Aorta (tissue), 5 donors: Measurements from ENCODE around the gene KAT7. TPM values are rescaled to one million over a fixed set of nuclear protein-coding genes. Genes with fewer than 3 reads are reported as not detected.
A peak's percentile ranks its signal among the peaks of the same experiment; 100 is the strongest.
"Not testable (repeated sequence)": the region's sequence is repeated elsewhere in the genome, so short reads cannot be mapped to it uniquely, and the experiment has no call there.

Experiments
- ATAC-seq: fragments of 200-7000 bp; cut with Tn5 transposase; one replicate; pipeline ENCODE4 v1.9.1; 2022; ENCODE audit warnings: moderate library complexity; ENCODE audit not compliant: low FRiP score
- DNase-seq, 2 donors: peaks; one replicate each; pipeline ENCODE4 v3.0.0-alpha.2; 2020
- H3K27ac ChIP-seq, 2 donors: one replicate each; pipeline ENCODE4 v1.5.1; 2013; ENCODE audit warnings: low read length in 2 of 2, mild to moderate bottlenecking in 2 of 2, moderate library complexity in 2 of 2, control low read depth in 1 of 2, inconsistent platforms in 1 of 2, low read depth in 1 of 2
- H3K27me3 ChIP-seq, 2 donors: one replicate each; pipeline ENCODE4 v1.6.1; 2013; ENCODE audit warnings: control low read depth in 1 of 2, low read length in 1 of 2, mild to moderate bottlenecking in 1 of 2, moderate library complexity in 1 of 2; ENCODE audit not compliant: insufficient read depth in 2 of 2, control insufficient read depth in 1 of 2
- H3K36me3 ChIP-seq, 2 donors: one replicate each; pipeline ENCODE4 v1.6.1; 2013; ENCODE audit warnings: control low read depth in 1 of 2, low read length in 1 of 2, mild to moderate bottlenecking in 1 of 2; ENCODE audit not compliant: insufficient read depth in 2 of 2, control insufficient read depth in 1 of 2
- H3K4me1 ChIP-seq, 2 donors: one replicate each; pipeline ENCODE4 v1.6.1; 2013; ENCODE audit warnings: low read length in 2 of 2, control low read depth in 1 of 2, mild to moderate bottlenecking in 1 of 2, moderate library complexity in 1 of 2; ENCODE audit not compliant: insufficient read depth in 2 of 2, control insufficient read depth in 1 of 2
- H3K4me3 ChIP-seq, 2 donors: one replicate each; pipeline ENCODE4 v1.5.1; 2013; ENCODE audit warnings: low read length in 2 of 2, control low read depth in 1 of 2, mild to moderate bottlenecking in 1 of 2
- H3K9me3 ChIP-seq: one replicate; pipeline ENCODE4 v1.6.1; 2013; ENCODE audit warnings: mild to moderate bottlenecking, low read length; ENCODE audit not compliant: control insufficient read depth
- WGBS, 2 donors: extraction: QIAGEN DNeasy Blood & Tissue Kit; methylation state at CpG; one replicate each; pipeline ENCODE4 v1.1.7; 2013; 5-methylcytosine and 5-hydroxymethylcytosine counted together
- intact Hi-C, 2 donors: fragments of 100-400 bp; cut with DNase I; formaldehyde crosslinking; loops; one replicate each; pipeline versions ENCODE4 v1.14.2 to v1.15.0; 2022
- polyA plus RNA-seq, 2 donors: library from polyadenylated mRNA; stranded (reverse); fragments of 200-250 nt; gene quantifications; one replicate each; pipeline ENCODE4 v1.2.3, GENCODE V29; 2013
- total RNA-seq, 2 donors: library from RNA; stranded (reverse); fragmentation: NEBNext Ultra II Directional; extraction: Animal tissue kit (Norgen Biotek cat#: 25700); gene quantifications; one replicate each; pipeline ENCODE4 v1.2.1, GENCODE V29; 2021
- donor health status: healthy with polysubstance abuse.
- donor health status: Bipolar disorder and iron deficiency.
- donor health status: DM: no; HTN: no; CAD: no.
- donor health status: DM: no; HTN: no; CAD: no.
- donor health status: DM: yes; HTN: yes; CAD: no.

KAT7 gene
- total and polyA plus RNA-seq, 4 donors = 6.1 to 63.9 (median 39.1) TPM

- Histone ChIP-seq H3K9me3 (no peaks in the 10 kb centered on the region), H3K27ac (no peak overlapping the region), H3K36me3 (peaks cover 7 to 15% of the 10 kb centered on the region in 2 donors), H3K4me3 (no peak overlapping the region), H3K4me1 (no peaks in the 10 kb centered on the region), H3K27me3 (no peaks in the 10 kb centered on the region)
- 93 to 96% methylated on average over 2 of the region's 2 CpGs for WGBS, 2 donors
- intact Hi-C loops = no loop called here
- DNase-seq (no peak), ATAC-seq (no peak)
These were observed 35.1 kb downstream of the KAT7 start for GRCh38 chr17:49823614-49824013.

GRCh38 chr17:49825645-49826044, 37.2 kb downstream of the KAT7 start:
- intact Hi-C loops = loop anchor here in 1 of 2 donors (5.0 kb wide), 1 partner anchor 33 kb away; no protein-coding TSS in a partner anchor
- H3K4me1 ChIP-seq = peaks cover 0 to 2% of the 10 kb centered on the region in 2 donors

GRCh38 chr17:49828325-49828724, 39.8 kb downstream of the KAT7 start:
- H3K9me3 ChIP-seq, H3K4me1 ChIP-seq, H3K36me3 ChIP-seq, H3K4me3 ChIP-seq, H3K27me3 ChIP-seq: not testable (repeated sequence)
- WGBS, 2 donors = 7% methylated on average over 2 of the region's 2 CpGs
- ATAC-seq (peak; percentile 79), DNase-seq (peak in 1 of 2 donors; percentile 77)
- intact Hi-C loops = loop anchor here in 1 of 2 donors (5.0 kb wide), 1 partner anchor 36 kb away; no protein-coding TSS in a partner anchor
- peak overlapping the region in 1 of 2 donors; percentile 36 for H3K27ac ChIP-seq

More at GRCh38 chr17:49825645-49826044, 37.2 kb downstream of the KAT7 start:
- WGBS, 2 donors = 84 to 89% methylated on average over 2 of the region's 2 CpGs
- H3K27ac ChIP-seq = no peak overlapping the region
- DNase-seq (no peak), ATAC-seq (no peak)
- H3K9me3 ChIP-seq = no peaks in the 10 kb centered on the region
- peaks cover 7 to 15% of the 10 kb centered on the region in 2 donors for H3K36me3 ChIP-seq
- H3K27me3 ChIP-seq = no peaks in the 10 kb centered on the region
- no peak overlapping the region for H3K4me3 ChIP-seq

GRCh38 chr17:49829026-49829425, 40.5 kb downstream of the KAT7 start:
- H3K4me3 ChIP-seq = no peak overlapping the region
- no peaks in the 10 kb centered on the region for H3K9me3 ChIP-seq
- intact Hi-C loops = loop anchor here in 1 of 2 donors (5.0 kb wide), 1 partner anchor 37 kb away; no protein-coding TSS in a partner anchor
- no peak for DNase-seq
- H3K4me1 ChIP-seq = peaks cover 0 to 4% of the 10 kb centered on the region in 2 donors
- H3K27ac ChIP-seq = no peak overlapping the region
- WGBS, 2 donors = 88 to 95% methylated on average over 2 of the region's 2 CpGs
- no peaks in the 10 kb centered on the region for H3K27me3 ChIP-seq
- ATAC-seq = no peak
- H3K36me3 ChIP-seq = peaks cover 7% of the 10 kb centered on the region in 2 donors

GRCh38 chr17:49830605-49831004, 42.1 kb downstream of the KAT7 start:
- intact Hi-C loops = no loop called here
- H3K27ac ChIP-seq = peak overlapping the region in 1 of 2 donors; percentile 79
- peaks cover 0 to 6% of the 10 kb centered on the region in 2 donors for H3K4me1 ChIP-seq
- ATAC-seq (no peak), DNase-seq (no peak)
- H3K36me3 ChIP-seq = peaks cover 5 to 9% of the 10 kb centered on the region in 2 donors
- no peaks in the 10 kb centered on the region for H3K9me3 ChIP-seq
- 4% methylated on average over 1 of the region's 1 CpG for WGBS, 2 donors
- no peaks in the 10 kb centered on the region for H3K27me3 ChIP-seq
- no peak overlapping the region for H3K4me3 ChIP-seq

- Histone ChIP-seq H3K36me3 (peaks cover 0 to 4% of the 10 kb centered on the region in 2 donors), H3K9me3 (no peaks in the 10 kb centered on the region), H3K4me1 (peaks cover 4 to 6% of the 10 kb centered on the region in 2 donors), H3K4me3 (no peak overlapping the region), H3K27ac (no peak overlapping the region), H3K27me3 (no peaks in the 10 kb centered on the region)
- ATAC-seq (no peak), DNase-seq (no peak)
- 89 to 91% methylated on average over 7 of the region's 7 CpGs for WGBS, 2 donors
- intact Hi-C loops = no loop called here
These were observed 44.5 kb downstream of the KAT7 start for GRCh38 chr17:49832840-49833599.

- Histone ChIP-seq H3K27ac (no peak overlapping the region), H3K27me3 (no peaks in the 10 kb centered on the region), H3K9me3 (no peaks in the 10 kb centered on the region), H3K36me3 (peaks cover 0 to 4% of the 10 kb centered on the region in 2 donors), H3K4me3 (no peak overlapping the region), H3K4me1 (peaks cover 4 to 6% of the 10 kb centered on the region in 2 donors)
- DNase-seq (no peak), ATAC-seq (no peak)
- intact Hi-C loops = loop anchor here in 1 of 2 donors (2.0 kb wide), 1 partner anchor 75 kb away; no protein-coding TSS in a partner anchor
- WGBS, 2 donors = 95 to 97% methylated on average over 19 of the region's 19 CpGs
These were observed 45.8 kb downstream of the KAT7 start for GRCh38 chr17:49834118-49834743.

- peak overlapping the region; percentile 7 to 98 for H3K27ac ChIP-seq
- intact Hi-C loops = loop anchor here in 1 of 2 donors (2.0 to 5.0 kb wide), 2 partner anchors 48 to 77 kb away; partner anchors contain the start of gene KAT7
- WGBS, 2 donors = 14 to 22% methylated on average over 7 of the region's 7 CpGs
- no peaks in the 10 kb centered on the region for H3K27me3 ChIP-seq
- ATAC-seq (no peak), DNase-seq (no peak)
- H3K4me1 ChIP-seq = peaks cover 4 to 6% of the 10 kb centered on the region in 2 donors
- peaks cover 0 to 4% of the 10 kb centered on the region in 2 donors for H3K36me3 ChIP-seq
- no peaks in the 10 kb centered on the region for H3K9me3 ChIP-seq
- H3K4me3 ChIP-seq = no peak overlapping the region
These were observed 47.0 kb downstream of the KAT7 start for GRCh38 chr17:49835472-49835871.
